HG03064 (cell line): ENCODE measurements around the gene GALNTL6.
A peak's percentile ranks its signal among the peaks of the same experiment; 100 is the strongest.

Source experiments
- ATAC-seq: cut with Tn5 transposase; IDR thresholded peaks from one replicate; pipeline ENCODE4 v1.9.1; 2021; ENCODE audit warnings: low read depth; ENCODE audit not compliant: unreplicated experiment

GALNTL6 gene

DNA sequence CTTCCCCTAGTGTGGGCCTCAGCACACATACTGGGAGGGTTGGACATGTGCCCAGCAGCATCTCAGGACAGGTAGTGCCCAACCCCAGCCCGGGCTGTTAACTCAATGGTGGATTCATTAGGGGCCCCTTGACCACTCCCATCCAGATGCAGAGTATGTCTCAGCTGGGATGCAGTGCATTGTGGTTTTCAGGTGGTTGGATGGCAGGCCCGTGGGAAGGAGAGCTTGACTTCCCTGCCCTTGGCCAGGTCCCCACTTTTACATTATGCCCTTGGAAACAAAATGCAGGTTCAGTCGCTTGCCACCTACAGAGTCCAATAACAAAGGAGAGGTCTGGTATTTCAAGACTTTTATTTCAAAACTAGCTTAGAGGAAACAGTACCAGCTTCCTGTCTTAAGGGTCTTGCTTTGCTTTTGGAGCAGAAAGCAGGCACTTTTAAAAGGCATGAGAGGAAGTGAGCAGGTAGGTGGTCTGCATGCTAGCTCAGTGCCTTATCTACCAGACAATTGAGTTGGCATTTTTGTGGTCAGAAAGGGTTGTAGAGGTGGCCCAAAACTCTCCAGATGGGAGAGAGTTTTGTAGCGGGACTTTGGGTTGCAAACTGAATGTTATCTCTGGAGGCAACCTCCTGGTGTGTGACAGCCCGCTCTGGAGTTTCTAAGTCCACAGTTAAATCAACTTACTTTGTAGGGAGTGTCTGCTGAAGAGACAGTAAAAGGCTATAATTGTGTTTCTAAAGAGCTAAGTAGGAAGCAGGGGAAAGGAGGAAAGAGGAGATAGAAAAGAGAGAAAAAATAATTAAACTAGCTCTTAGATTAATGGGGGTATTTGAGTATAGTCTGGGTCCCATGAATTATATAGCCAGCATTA is 171.0 kb downstream of the GALNTL6 start:
- no peak for ATAC-seq

- ATAC-seq: no peak
These were observed 171.9 kb downstream of the GALNTL6 start for GRCh38 chr4:171985129-171985528.

- ATAC-seq: no peak
These were observed 180.0 kb downstream of the GALNTL6 start for GRCh38 chr4:171993247-171993646.

DNA sequence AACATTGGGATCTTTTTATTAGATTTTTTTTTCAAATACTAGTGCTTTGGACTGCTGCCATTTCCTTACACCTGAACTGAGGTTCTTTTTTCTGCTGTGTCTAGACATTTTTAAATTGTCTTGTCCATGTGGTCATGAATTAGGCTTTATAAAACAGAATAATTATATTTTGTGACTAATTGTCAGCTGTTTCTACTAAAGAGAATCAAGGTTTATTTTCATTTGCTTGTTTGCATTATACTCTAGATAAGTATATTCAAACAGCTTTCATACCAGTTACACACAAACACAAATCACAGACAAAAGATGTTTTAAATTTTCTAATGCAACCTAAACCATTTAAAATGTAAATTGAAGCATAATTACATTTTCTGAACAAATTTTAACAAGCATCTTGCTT is 194.7 kb downstream of the GALNTL6 start:
- ATAC-seq: no peak

- no peak for ATAC-seq
These were observed 196.4 kb downstream of the GALNTL6 start for GRCh38 chr4:172009446-172010230.

- no peak for ATAC-seq
These were observed 198.0 kb downstream of the GALNTL6 start for GRCh38 chr4:172011196-172011595.

- ATAC-seq: no peak
These were observed 205.2 kb downstream of the GALNTL6 start for GRCh38 chr4:172018358-172018757.

- ATAC-seq: no peak
These were observed 222.4 kb downstream of the GALNTL6 start for GRCh38 chr4:172035562-172035961.

DNA sequence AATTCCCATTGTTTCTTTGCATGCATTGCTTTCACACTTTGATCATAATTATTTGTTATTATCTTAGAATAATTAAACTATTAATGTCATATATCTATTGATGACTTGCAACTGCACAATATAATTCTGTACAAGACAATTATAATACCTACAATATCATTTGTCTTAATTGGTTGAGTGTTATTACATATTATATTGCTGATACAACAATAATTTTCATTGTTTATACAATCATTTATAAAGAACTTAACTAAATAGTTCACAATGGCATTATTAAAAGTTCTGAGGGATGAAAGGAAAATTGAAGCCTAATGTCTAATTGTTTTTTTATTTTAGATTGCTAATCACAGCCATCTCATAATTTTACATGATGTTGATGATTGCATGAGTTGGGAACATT is 227.6 kb downstream of the GALNTL6 start:
- no peak for ATAC-seq

DNA sequence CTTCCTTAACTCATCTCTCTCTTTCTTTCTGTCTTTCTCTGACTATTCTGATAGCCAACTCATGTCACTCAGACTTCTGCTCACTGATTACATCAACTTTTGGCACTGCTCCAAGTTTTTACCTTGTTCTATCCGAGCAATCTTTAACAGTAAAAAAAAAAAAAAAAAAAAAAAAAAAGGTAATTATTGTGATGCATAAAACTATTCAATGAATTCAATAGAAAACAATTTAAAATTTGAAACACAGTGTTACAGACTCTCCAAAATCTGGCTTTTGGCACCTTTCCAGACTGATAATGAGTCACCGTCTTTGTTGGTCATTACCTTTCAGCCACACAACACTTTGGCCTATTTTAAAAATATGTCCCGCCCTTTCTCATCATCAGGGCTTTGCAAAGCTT is 229.5 kb downstream of the GALNTL6 start:
- ATAC-seq: no peak

- ATAC-seq: no peak
These were observed 232.8 kb downstream of the GALNTL6 start for GRCh38 chr4:172045981-172046380.

DNA sequence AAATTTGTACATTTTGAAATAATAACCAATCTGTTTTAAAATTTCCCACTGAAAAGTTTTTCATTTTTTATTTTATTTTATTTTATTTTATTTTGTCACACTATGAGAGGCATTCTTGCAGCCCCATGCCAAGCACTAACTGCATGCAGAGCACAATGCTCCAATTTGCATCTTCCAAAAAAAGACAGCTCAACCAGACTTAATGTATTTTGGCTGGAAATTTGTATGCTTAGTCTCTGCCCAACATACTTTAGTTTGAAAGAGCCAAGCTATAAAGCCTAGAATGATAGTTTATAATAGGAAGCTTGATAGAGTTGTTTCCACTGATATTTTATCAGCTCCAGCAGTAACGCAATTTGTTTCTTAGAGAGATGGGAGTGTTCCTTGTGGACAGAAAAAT is 235.5 kb downstream of the GALNTL6 start:
- no peak for ATAC-seq

DNA sequence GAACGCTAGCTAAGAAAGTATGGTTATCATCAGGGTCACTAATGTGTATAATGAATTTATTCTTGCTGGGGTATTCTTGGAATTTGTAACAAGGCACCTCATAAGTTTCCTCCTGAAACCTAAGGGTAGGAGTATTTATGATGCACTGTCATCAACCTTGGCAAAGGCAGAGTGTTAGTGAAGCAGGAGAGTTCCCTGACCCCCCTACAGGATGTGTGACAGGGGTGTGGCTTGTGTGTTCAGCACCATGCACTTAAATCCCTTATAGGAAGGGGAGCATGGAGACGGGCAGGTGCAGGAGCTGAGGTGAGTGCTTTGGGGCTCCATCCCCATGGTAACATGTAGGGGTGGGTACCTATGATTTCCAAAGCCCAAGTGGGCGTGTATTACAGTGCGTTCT is 237.7 kb downstream of the GALNTL6 start:
- no peak for ATAC-seq

GRCh38 chr4:172055046-172055445 is 241.8 kb downstream of the GALNTL6 start:
- peak; percentile 80 for ATAC-seq

DNA sequence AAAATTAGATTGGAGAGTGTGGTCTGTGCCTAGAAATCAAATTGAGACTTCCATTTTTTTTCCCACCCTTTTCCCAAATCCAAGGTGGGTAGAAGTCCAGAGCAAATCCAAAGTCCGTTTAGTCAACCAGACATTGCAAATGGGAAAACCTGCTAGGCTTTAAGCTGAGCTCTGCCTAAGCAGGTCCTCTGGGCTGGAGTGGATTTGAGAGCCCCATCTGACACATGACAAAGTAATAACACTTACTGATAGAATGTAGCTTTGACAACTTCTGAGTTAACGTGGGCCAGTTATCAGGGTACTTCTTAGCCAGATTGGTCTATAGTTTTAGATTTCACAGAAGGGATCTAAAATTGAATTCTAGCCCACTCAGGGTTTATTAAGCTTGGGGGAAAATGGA is 242.3 kb downstream of the GALNTL6 start:
- ATAC-seq: no peak

DNA sequence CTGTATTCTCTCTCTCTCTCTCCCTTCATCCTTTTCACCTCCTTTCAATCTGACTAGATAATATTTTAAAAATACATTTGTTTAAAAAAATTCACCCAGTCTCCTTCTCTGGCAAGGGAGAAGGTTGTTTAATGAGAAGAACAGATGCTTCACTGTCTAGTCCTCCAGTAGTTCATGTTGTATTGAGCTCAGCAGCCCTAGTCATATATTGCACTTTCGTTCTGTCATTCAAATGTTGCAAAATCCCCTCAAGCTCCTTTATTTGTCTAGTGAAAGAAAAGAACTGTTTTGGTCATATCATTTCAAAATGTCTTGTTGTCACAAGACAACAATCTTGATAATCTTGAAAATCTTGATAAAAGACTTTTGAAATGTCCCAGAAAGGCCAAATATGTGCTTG is 248.0 kb downstream of the GALNTL6 start:
- ATAC-seq: no peak

DNA sequence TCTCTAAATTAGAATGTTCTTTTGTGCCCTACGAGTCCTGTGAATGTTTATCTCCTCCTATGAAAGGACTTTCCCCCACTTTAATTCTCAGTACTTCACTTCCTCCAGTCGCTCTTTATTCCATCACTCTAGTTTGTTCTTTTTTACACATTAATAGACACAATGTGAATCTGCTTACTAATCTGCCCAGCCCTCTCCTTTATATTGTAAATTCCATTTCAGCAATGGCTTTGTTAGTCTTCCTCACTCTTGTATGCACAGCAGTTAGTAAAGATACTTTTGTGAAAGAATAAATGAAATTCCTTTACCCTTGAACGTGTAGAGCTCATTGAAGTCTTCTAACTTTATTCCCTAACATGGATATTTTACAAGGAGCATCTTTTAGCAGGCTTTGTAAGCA is 255.3 kb downstream of the GALNTL6 start:
- no peak for ATAC-seq

- no peak for ATAC-seq
These were observed 260.4 kb downstream of the GALNTL6 start for GRCh38 chr4:172073590-172073989.

GRCh38 chr4:172083272-172083671 is 270.1 kb downstream of the GALNTL6 start:
- no peak for ATAC-seq

- no peak for ATAC-seq
These were observed 275.4 kb downstream of the GALNTL6 start for GRCh38 chr4:172088556-172088955.

- no peak for ATAC-seq
These were observed 282.0 kb downstream of the GALNTL6 start for GRCh38 chr4:172095161-172095560.

GRCh38 chr4:172096786-172097185 is 283.6 kb downstream of the GALNTL6 start:
- ATAC-seq: no peak
